Left ventricle myocardium inferior (tissue), 1 donor: ENCODE measurements around the gene LINGO1. TPM values are rescaled to one million over a fixed set of nuclear protein-coding genes. Genes with fewer than 3 reads are reported as not detected.

Experiments used
- DNase-seq: peaks from one replicate; pipeline ENCODE4 v3.0.0-alpha.2; 2020
- H3K27ac ChIP-seq: fragments of 200-600 bp; replicated peaks from 2 replicates; pipeline ENCODE4 v1.8.0; 2021
- H3K27me3 ChIP-seq: fragments of 200-600 bp; 2 replicates; pipeline ENCODE4 v1.8.0; 2021; ENCODE audit warnings: low read depth
- H3K36me3 ChIP-seq: fragments of 200-600 bp; 2 replicates; pipeline ENCODE4 v1.8.0; 2021
- H3K4me1 ChIP-seq: fragments of 200-600 bp; 2 replicates; pipeline ENCODE4 v1.8.0; 2021
- H3K4me3 ChIP-seq: fragments of 200-600 bp; 2 replicates; pipeline ENCODE4 v1.8.0; 2021; ENCODE audit warnings: mild to moderate bottlenecking, moderate library complexity
- H3K9me3 ChIP-seq: fragments of 200-600 bp; replicated peaks from 2 replicates; pipeline ENCODE4 v1.8.0; 2021
- CTCF ChIP-seq: fragments of 200-600 bp; IDR thresholded peaks from 2 replicates; pipeline ENCODE4 v1.8.0; 2021; ENCODE audit warnings: antibody characterized with exemption, mild to moderate bottlenecking, borderline replicate concordance
- intact Hi-C: fragments of 100-400 bp; cut with micrococcal nuclease; formaldehyde crosslinking; loops from one replicate; pipeline ENCODE4 v1.11.0; 2022
- total RNA-seq: library from RNA; stranded (reverse); fragmentation: NEBNext Ultra II Directional; extraction: Animal tissue kit (Norgen Biotek cat#: 25700); gene quantifications from one replicate; pipeline ENCODE4 v1.2.1, GENCODE V29; 2021
- donor health status: DM: no; HTN: yes; CAD: no; lungs with severe emphysema.

LINGO1 gene
- total RNA-seq, 1 donor from 2014 or later: 0.96 TPM

DNA sequence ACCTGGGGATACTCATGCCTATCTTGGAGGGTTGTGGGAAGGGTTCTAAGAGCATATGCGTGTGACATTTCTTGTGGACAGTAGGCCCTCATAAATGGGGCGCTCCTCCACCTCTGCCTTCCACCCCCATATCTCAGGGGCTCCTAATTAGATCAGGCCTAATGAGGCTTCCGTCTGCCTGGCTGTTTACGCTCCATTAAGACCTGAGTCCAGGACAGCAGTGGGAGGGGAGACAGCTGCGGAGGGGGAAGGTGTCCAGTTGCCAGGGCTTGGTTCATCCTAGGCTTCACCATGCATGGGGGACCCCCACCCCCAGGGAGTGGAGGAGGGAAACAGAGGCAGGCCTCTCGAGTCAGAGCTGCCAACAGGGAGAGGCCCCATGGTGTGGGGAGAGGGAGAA, 9.3 kb upstream of the LINGO1 start:
- Histone ChIP-seq H3K27me3 (peaks cover 76% of the 10 kb centered on the region), H3K4me1 (no peaks in the 10 kb centered on the region), H3K36me3 (no peaks in the 10 kb centered on the region), H3K27ac (no peak overlapping the region), H3K9me3 (no peaks in the 10 kb centered on the region), H3K4me3 (no peak overlapping the region)
- TF ChIP-seq CTCF: no peak
- DNase-seq: no peak
- intact Hi-C loops: no loop called here

GRCh38 chr15:77640615-77641014, 7.9 kb upstream of the LINGO1 start:
- no peaks in the 10 kb centered on the region for H3K36me3 ChIP-seq
- no peaks in the 10 kb centered on the region for H3K4me1 ChIP-seq
- no peak overlapping the region for H3K4me3 ChIP-seq
- no peak overlapping the region for H3K27ac ChIP-seq
- H3K9me3 ChIP-seq: no peaks in the 10 kb centered on the region
- no peak for DNase-seq
- H3K27me3 ChIP-seq: peaks cover 76% of the 10 kb centered on the region
- TF ChIP-seq CTCF: no peak
- intact Hi-C loops: no loop called here

- H3K4me3 ChIP-seq: no peak overlapping the region
- TF ChIP-seq CTCF: no peak
- intact Hi-C loops: loop anchor here (5.0 kb wide), 1 partner anchor 183 kb away; no protein-coding TSS in a partner anchor
- H3K9me3 ChIP-seq: no peaks in the 10 kb centered on the region
- peaks cover 77% of the 10 kb centered on the region for H3K27me3 ChIP-seq
- H3K27ac ChIP-seq: no peak overlapping the region
- H3K36me3 ChIP-seq: no peaks in the 10 kb centered on the region
- peaks cover 4% of the 10 kb centered on the region for H3K4me1 ChIP-seq
- no peak for DNase-seq
Measured at GRCh38 chr15:77639431-77639830, 6.7 kb upstream of the LINGO1 start.

GRCh38 chr15:77637851-77638692, 5.4 kb upstream of the LINGO1 start:
- intact Hi-C loops: loop anchor here (5.0 kb wide), 1 partner anchor 184 kb away; no protein-coding TSS in a partner anchor
- H3K27me3 ChIP-seq: peaks cover 76% of the 10 kb centered on the region
- H3K4me3 ChIP-seq: no peak overlapping the region
- no peak overlapping the region for H3K27ac ChIP-seq
- H3K4me1 ChIP-seq: peaks cover 18% of the 10 kb centered on the region
- no peaks in the 10 kb centered on the region for H3K36me3 ChIP-seq
- no peak for DNase-seq
- no peak for TF ChIP-seq CTCF
- H3K9me3 ChIP-seq: no peaks in the 10 kb centered on the region

GRCh38 chr15:77636209-77636608, 3.5 kb upstream of the LINGO1 start:
- DNase-seq: no peak
- no peak for TF ChIP-seq CTCF
- peaks cover 32% of the 10 kb centered on the region for H3K4me1 ChIP-seq
- no peaks in the 10 kb centered on the region for H3K36me3 ChIP-seq
- H3K4me3 ChIP-seq: no peak overlapping the region
- no peaks in the 10 kb centered on the region for H3K9me3 ChIP-seq
- peaks cover 72% of the 10 kb centered on the region for H3K27me3 ChIP-seq
- intact Hi-C loops: loop anchor here (5.0 kb wide), 1 partner anchor 186 kb away; no protein-coding TSS in a partner anchor
- H3K27ac ChIP-seq: no peak overlapping the region
